ENCODE measurements around the gene EIF2B2. TPM values are rescaled to one million over a fixed set of nuclear protein-coding genes. Genes with fewer than 3 reads are reported as not detected.
A peak's percentile ranks its signal among the peaks of the same experiment; 100 is the strongest.

EIF2B2 gene
- total and polyA plus RNA-seq, 2 of the 13 experiments (the other 11 are each of a cell fraction or from before 2014, with no cell fraction given): 54.4 to 78.6 TPM

- TF ChIP-seq NFAT5 (CRISPR knock-in tag; IDR thresholded peaks at IDR 0.05) (no peak), ATAD3A (CRISPR knock-in tag; IDR thresholded peaks at IDR 0.05) (no peak), E2F1 (CRISPR knock-in tag; IDR thresholded peaks at IDR 0.05) (no peak), MTA1 (CRISPR knock-in tag; IDR thresholded peaks at IDR 0.05; ENCODE audit: borderline replicate concordance) (peak; percentile 76; the same call in 1 of the 2 replicates), PHF8 (CRISPR knock-in tag; IDR thresholded peaks at IDR 0.05) (0 out of 2 replicates have a peak, but pooled peaks have one; percentile 19), NR2C2 (CRISPR knock-in tag; IDR thresholded peaks at IDR 0.05; ENCODE audit: borderline replicate concordance) (peak; percentile 26; the same call in 1 of the 2 replicates), ZNF678 (CRISPR knock-in tag; IDR thresholded peaks at IDR 0.05) (no peak), THRA (CRISPR knock-in tag; IDR thresholded peaks at IDR 0.05; ENCODE audit: borderline replicate concordance) (peak; percentile 40; the same call in 1 of the 2 replicates), MIXL1 (CRISPR knock-in tag; IDR thresholded peaks at IDR 0.05) (no peak), PLRG1 (conservative IDR thresholded peaks at IDR 0.05) (no peak), ZNF746 (CRISPR knock-in tag; IDR thresholded peaks at IDR 0.05) (0 out of 2 replicates have a peak, but pooled peaks have one; percentile 49), SOX5 (CRISPR knock-in tag; IDR thresholded peaks at IDR 0.05; ENCODE audit: borderline replicate concordance) (no peak), MLLT10 (CRISPR knock-in tag; IDR thresholded peaks at IDR 0.05) (no peak), SKI (IDR thresholded peaks at IDR 0.05; ENCODE audit: partially characterized antibody) (no peak), ZNF138 (CRISPR knock-in tag; IDR thresholded peaks at IDR 0.05; ENCODE audit: low read depth) (no peak), ZNF598 (CRISPR knock-in tag; IDR thresholded peaks at IDR 0.05; ENCODE audit: borderline replicate concordance) (no peak), ZNF619 (CRISPR knock-in tag; IDR thresholded peaks at IDR 0.05) (no peak), UBTF (CRISPR knock-in tag; IDR thresholded peaks at IDR 0.05) (no peak), AKAP8 (CRISPR knock-in tag; IDR thresholded peaks at IDR 0.05) (peak; percentile 28; the same call in 1 of the 2 replicates), POLR2A (IDR thresholded peaks at IDR 0.05; ENCODE audit: insufficient read depth in 1 of 2, low read depth in 2 of 2, low read length in 2 of 2) (0 out of 4 replicates have a peak, but pooled peaks of 1 of the 2 experiments have one; percentile 26)
Measured at GRCh38 chr14:74956280-74957072, 46.2 kb upstream of the EIF2B2 start (continued).

Data from HepG2 (cell line).